ENCODE results near the gene KRTAP10-5.
A peak's percentile ranks its signal among the peaks of the same experiment; 100 is the strongest.
"Not testable (repeated sequence)": the region's sequence is repeated elsewhere in the genome, so short reads cannot be mapped to it uniquely, and the experiment has no call there.

Gene KRTAP10-5

GRCh38 chr21:44571296-44571695, 9.1 kb downstream of the KRTAP10-5 start:
- no peak for FAIRE-seq

GRCh38 chr21:44569861-44570517, 10.4 kb downstream of the KRTAP10-5 start:
- no peak for FAIRE-seq

- no peak for FAIRE-seq
Measured at GRCh38 chr21:44568667-44569556, 11.5 kb downstream of the KRTAP10-5 start.

GRCh38 chr21:44568261-44568660, 12.1 kb downstream of the KRTAP10-5 start:
- no peak for FAIRE-seq

- no peak for FAIRE-seq
Measured at GRCh38 chr21:44567481-44568171, 12.8 kb downstream of the KRTAP10-5 start.

- FAIRE-seq, result peak; percentile 18
Measured at GRCh38 chr21:44566403-44566802, 14.0 kb downstream of the KRTAP10-5 start.

- peak; percentile 61 for FAIRE-seq
Measured at GRCh38 chr21:44564886-44565598, 15.4 kb downstream of the KRTAP10-5 start.

- no peak for FAIRE-seq
Measured at GRCh38 chr21:44564099-44564498, 16.3 kb downstream of the KRTAP10-5 start.

- FAIRE-seq, result no peak
Measured at GRCh38 chr21:44558695-44559094, 21.7 kb downstream of the KRTAP10-5 start, which contains the start of gene KRTAP10-3. Gene KRTAP10-3 (minus strand): TSS chr21:44558795. CDS start chr21:44558715, 80 bp downstream.

- FAIRE-seq, result not testable (repeated sequence)
Measured at GRCh38 chr21:44558329-44558675, 22.1 kb downstream of the KRTAP10-5 start.

- no peak for FAIRE-seq
Measured at GRCh38 chr21:44557491-44558328, 22.7 kb downstream of the KRTAP10-5 start.

- no peak for FAIRE-seq
Measured at GRCh38 chr21:44556879-44557278, 23.5 kb downstream of the KRTAP10-5 start.

GRCh38 chr21:44555200-44555875, 25.1 kb downstream of the KRTAP10-5 start:
- FAIRE-seq, result no peak

GRCh38 chr21:44552681-44553080, 27.7 kb downstream of the KRTAP10-5 start:
- FAIRE-seq, result no peak

- no peak for FAIRE-seq
Measured at GRCh38 chr21:44552136-44552535, 28.3 kb downstream of the KRTAP10-5 start.

- FAIRE-seq, result no peak
Measured at GRCh38 chr21:44551340-44551961, 29.0 kb downstream of the KRTAP10-5 start, which contains the start of gene KRTAP10-2. Gene KRTAP10-2 (minus strand): TSS chr21:44551505. CDS start chr21:44551458, 47 bp downstream.

- no peak for FAIRE-seq
Measured at GRCh38 chr21:44550807-44551206, 29.6 kb downstream of the KRTAP10-5 start.

- not testable (repeated sequence) for FAIRE-seq
Measured at GRCh38 chr21:44550285-44550684, 30.1 kb downstream of the KRTAP10-5 start.

- no peak for FAIRE-seq
Measured at GRCh38 chr21:44549525-44550211, 30.7 kb downstream of the KRTAP10-5 start.

- FAIRE-seq, result no peak
Measured at GRCh38 chr21:44548922-44549321, 31.5 kb downstream of the KRTAP10-5 start.

All from colon (tissue), 2 donors.